Ishikawa (cell line): ENCODE results near the gene CNTN2.

ENCODE experiments used
- CEBPB ChIP-seq: IDR thresholded peaks from 2 replicates; pipeline ENCODE4 v1.6.1; 2012
- CREB1 ChIP-seq: IDR thresholded peaks from 2 replicates; pipeline ENCODE4 v1.6.1; 2012; ENCODE audit warnings: low read depth
- EGR1 ChIP-seq: IDR thresholded peaks from 2 replicates; pipeline ENCODE4 v1.6.1; 2012
- EP300 ChIP-seq: IDR thresholded peaks from 2 replicates; pipeline ENCODE4 v1.6.1; 2012; ENCODE audit warnings: borderline replicate concordance
- FOXM1 ChIP-seq: IDR thresholded peaks from 2 replicates; pipeline ENCODE4 v1.6.1; 2012; ENCODE audit warnings: low read depth, borderline replicate concordance
- MAX ChIP-seq: IDR thresholded peaks from 2 replicates; pipeline ENCODE4 v1.6.1; 2012
- NFIC ChIP-seq: IDR thresholded peaks from 2 replicates; pipeline ENCODE4 v1.6.1; 2012
- RAD21 ChIP-seq: IDR thresholded peaks from 2 replicates; pipeline ENCODE4 v1.6.1; 2012; ENCODE audit warnings: low read depth
- REST ChIP-seq: IDR thresholded peaks from 2 replicates; pipeline ENCODE4 v1.6.1; 2012; ENCODE audit warnings: low read depth, mild to moderate bottlenecking
- TAF1 ChIP-seq: IDR thresholded peaks from 2 replicates; pipeline ENCODE4 v1.6.1; 2012; ENCODE audit warnings: low read depth, mild to moderate bottlenecking
- TCF12 ChIP-seq: IDR thresholded peaks from 2 replicates; pipeline ENCODE4 v1.6.1; 2012; ENCODE audit warnings: low read depth
- TEAD4 ChIP-seq: IDR thresholded peaks from 2 replicates; pipeline ENCODE4 v1.6.1; 2012
- USF1 ChIP-seq: IDR thresholded peaks from 2 replicates; pipeline ENCODE4 v1.6.1; 2012
- YY1 ChIP-seq: IDR thresholded peaks from 2 replicates; pipeline ENCODE4 v1.6.1; 2012; ENCODE audit warnings: low read depth
- ZBTB7A ChIP-seq: IDR thresholded peaks from 2 replicates; pipeline ENCODE4 v1.6.1; 2012; ENCODE audit warnings: low read depth

The CNTN2 gene

GRCh38 chr1:205037539-205037938 lies 5.5 kb upstream of the CNTN2 start:
- TF ChIP-seq ZBTB7A = no peak
- TF ChIP-seq TCF12 = no peak
- no peak for TF ChIP-seq YY1
- TF ChIP-seq CREB1 = no peak
- TF ChIP-seq REST = no peak
- TF ChIP-seq RAD21 = no peak
- TF ChIP-seq EGR1 = no peak

GRCh38 chr1:205038132-205038786 lies 4.8 kb upstream of the CNTN2 start:
- TF ChIP-seq TCF12 (no peak), EP300 (no peak), ZBTB7A (no peak), REST (no peak), TEAD4 (no peak), CEBPB (no peak), CREB1 (no peak), NFIC (no peak), MAX (no peak), YY1 (no peak), USF1 (no peak), EGR1 (no peak), FOXM1 (no peak), RAD21 (no peak), TAF1 (no peak)

GRCh38 chr1:205041001-205041715 lies 1.9 kb upstream of the CNTN2 start:
- TF ChIP-seq TCF12 (no peak), YY1 (no peak), CREB1 (no peak), CEBPB (no peak), ZBTB7A (no peak), RAD21 (no peak), REST (no peak), EP300 (no peak), TAF1 (no peak), MAX (no peak)

- TF ChIP-seq EGR1 = no peak
- TF ChIP-seq TAF1 = no peak
- TF ChIP-seq CEBPB = no peak
- no peak for TF ChIP-seq ZBTB7A
- no peak for TF ChIP-seq TEAD4
- 0 out of 2 replicates have a peak, but pooled peaks have one; percentile 2 for TF ChIP-seq REST
- peak; percentile 88 for TF ChIP-seq USF1
- TF ChIP-seq MAX = no peak
- TF ChIP-seq NFIC = peak; percentile 5; the same call in 1 of the 2 replicates
- TF ChIP-seq CREB1 = no peak
- TF ChIP-seq RAD21 = no peak
- TF ChIP-seq EP300 = no peak
- no peak for TF ChIP-seq YY1
- TF ChIP-seq TCF12 = no peak
- TF ChIP-seq FOXM1 = no peak
Measured at GRCh38 chr1:205041998-205042910, 758 bp upstream of the CNTN2 start.
